Keratinocyte (primary cell): ENCODE results near the gene CRTAP. TPM values are rescaled to one million over a fixed set of nuclear protein-coding genes. Genes with fewer than 3 reads are reported as not detected.

Source experiments
- DNase-seq: peaks from one replicate; pipeline ENCODE4 v3.0.0-alpha.2; 2011; ENCODE audit warnings: low read depth, missing footprints, low spot score
- FAIRE-seq: peaks from 2 replicates; lab custom pipeline; 2011; peaks lifted over from hg19 to GRCh38; lab: Jason Lieb, UNC
- H2AFZ ChIP-seq: 2 replicates; pipeline ENCODE4 v1.6.0; 2012; ENCODE audit warnings: low read length, control low read depth, inconsistent platforms; ENCODE audit not compliant: control insufficient read depth
- H3K27ac ChIP-seq: 2 replicates; pipeline ENCODE4 v1.5.1; 2011; ENCODE audit warnings: low read length; ENCODE audit not compliant: control insufficient read depth, insufficient read depth
- H3K27me3 ChIP-seq: 3 replicates; pipeline ENCODE4 v1.6.0; 2011; ENCODE audit warnings: low read length; ENCODE audit not compliant: control insufficient read depth, insufficient read depth; ENCODE audit errors: extremely low read depth
- H3K36me3 ChIP-seq, 2 experiments: 2 replicates in 1 of 2; 3 replicates in 1 of 2; pipeline ENCODE4 v1.5.1; 2011; ENCODE audit warnings: low read length in 2 of 2, mild to moderate bottlenecking in 1 of 2; ENCODE audit not compliant: control insufficient read depth in 2 of 2, insufficient read depth in 2 of 2; ENCODE audit errors: extremely low read depth in 1 of 2
- H3K4me1 ChIP-seq: 3 replicates; pipeline ENCODE4 v1.5.1; 2011; ENCODE audit warnings: low read length; ENCODE audit not compliant: control insufficient read depth, insufficient read depth; ENCODE audit errors: extremely low read depth
- H3K4me2 ChIP-seq: 3 replicates; pipeline ENCODE4 v1.6.0; 2011; ENCODE audit warnings: low read depth, low read length; ENCODE audit not compliant: control insufficient read depth, insufficient read depth; ENCODE audit errors: extremely low read depth
- H3K4me3 ChIP-seq, 3 experiments: fragments of 200-600 bp in 1 of 3; sonication (generic) in 1 of 3; 2 replicates in 2 of 3; 3 replicates in 1 of 3; pipeline ENCODE4 v1.5.1; 2011 to 2016; ENCODE audit warnings: low read length in 3 of 3, mild to moderate bottlenecking in 3 of 3, control low read depth in 2 of 3, inconsistent platforms in 1 of 3, low read depth in 1 of 3, mixed read lengths in 1 of 3, mixed run types in 1 of 3, moderate library complexity in 1 of 3; ENCODE audit not compliant: control insufficient read depth in 2 of 3, insufficient read depth in 2 of 3; ENCODE audit errors: extremely low read depth in 1 of 3
- H3K79me2 ChIP-seq: 2 replicates; pipeline ENCODE4 v1.6.0; 2012; ENCODE audit warnings: low read length; ENCODE audit not compliant: control insufficient read depth, insufficient read depth
- H3K9ac ChIP-seq: 3 replicates; pipeline ENCODE4 v1.6.0; 2011; ENCODE audit warnings: low read length; ENCODE audit not compliant: control insufficient read depth, insufficient read depth; ENCODE audit errors: extremely low read depth
- H3K9me1 ChIP-seq: 3 replicates; pipeline ENCODE4 v1.6.0; 2011; ENCODE audit warnings: low read length; ENCODE audit not compliant: control insufficient read depth, insufficient read depth; ENCODE audit errors: extremely low read depth
- H3K9me3 ChIP-seq: 2 replicates; pipeline ENCODE4 v1.5.1; 2012; ENCODE audit warnings: low read depth, low read length; ENCODE audit not compliant: control insufficient read depth
- H4K20me1 ChIP-seq: 3 replicates; pipeline ENCODE4 v1.6.0; 2011; ENCODE audit warnings: low read length; ENCODE audit not compliant: control insufficient read depth, insufficient read depth; ENCODE audit errors: extremely low read depth
- CTCF ChIP-seq, 3 experiments: IDR thresholded peaks in 1 of 3; conservative IDR thresholded peaks in 1 of 3; optimal IDR thresholded peaks in 1 of 3; 2 replicates in 2 of 3; 3 replicates in 1 of 3; pipeline versions ENCODE3 to v1.5.1; 2011; ENCODE audit warnings: low read length in 3 of 3, mild to moderate bottlenecking in 3 of 3, moderate library complexity in 2 of 3, control low read depth in 1 of 3, inconsistent platforms in 1 of 3; ENCODE audit not compliant: insufficient read depth in 2 of 3; ENCODE audit errors: extremely low read depth in 1 of 3
- EZH2 ChIP-seq: IDR thresholded peaks from one replicate; pipeline ENCODE4 v1.6.1; 2012; ENCODE audit warnings: inconsistent platforms, mild to moderate bottlenecking, low read length, moderate library complexity
- dilution Hi-C: fragments of 300-500 bp; cut with MboI; formaldehyde crosslinking; loops from one replicate; pipeline ENCODE4 v1.7.0; 2020; ENCODE audit warnings: low sequenced_read_pairs; ENCODE audit not compliant: extremely low pct_ligation_motif_present
- polyA minus RNA-seq, 3 experiments: library from RNA; depleted of rRNA, polyadenylated mRNA; stranded (reverse); fragments of >200 nt; gene quantifications; 1 replicate in 1 of 3; 2 replicates in 1 of 3; 3 replicates in 1 of 3; pipeline ENCODE4 v1.2.3, GENCODE V29; 2011
- polyA plus RNA-seq, 5 experiments: library from polyadenylated mRNA; depleted of rRNA in 3 of 5; stranded (reverse) in 3 of 5; stranded (forward) in 1 of 5; unstranded in 1 of 5; fragments of >200 nt; gene quantifications; 1 replicate in 1 of 5; 2 replicates in 3 of 5; 3 replicates in 1 of 5; pipeline versions ENCODE4 v1.2.1 to v1.2.3, GENCODE V29; 2011 to 2012; ENCODE audit warnings: missing spikeins in 2 of 5, low read depth in 1 of 5, low replicate concordance in 1 of 5

CRTAP gene
- polyA plus RNA-seq = 121 to 170 TPM (median 152 TPM) in 3 replicates
- 121 TPM for polyA plus RNA-seq (2011; ENCODE audit: low read depth)
- polyA plus RNA-seq (2011; cell fraction: cytosol; rRNA removed) = 145 and 151 TPM in 2 replicates
- polyA plus RNA-seq (2011; cell fraction: nucleus; rRNA removed) = 77.6 and 82.7 TPM in 2 replicates
- 126 and 143 TPM in 2 replicates for polyA plus RNA-seq (2012; ENCODE audit: low replicate concordance)
- polyA minus RNA-seq = 68.8 to 134 TPM (median 81.7 TPM) in 3 replicates
- polyA minus RNA-seq (2011; cell fraction: cytosol; rRNA and poly(A)+ RNA removed) = 97.3 TPM
- polyA minus RNA-seq (2011; cell fraction: nucleus; rRNA and poly(A)+ RNA removed) = 30.7 and 56.9 TPM in 2 replicates

GRCh38 chr3:33113772-33114621, at the start of gene CRTAP:
CRTAP (plus strand) TSS chr3:33114014; CDS start chr3:33114078, 64 bp downstream.
- Histone ChIP-seq H3K4me3 (peak within 1 kb of the TSS; percentile 53 to 91 (median 84)), H3K9me3 (no peaks in the 10 kb centered on the region), H2AFZ (peak within 1 kb of the TSS; percentile 96), H3K4me1 (peaks cover 18% of the 10 kb centered on the region), H3K79me2 (peaks cover 33% of the 10 kb centered on the region), H3K4me2 (peak within 1 kb of the TSS; percentile 96), H4K20me1 (no peaks in the 10 kb centered on the region), H3K27me3 (no peaks in the 10 kb centered on the region), H3K9me1 (no peaks in the 10 kb centered on the region), H3K36me3 (peaks cover 0 to 4% of the 10 kb centered on the region in 2 experiments), H3K27ac (peak within 1 kb of the TSS; percentile 97), H3K9ac (peak within 1 kb of the TSS; percentile 91)
- DNase-seq (peak; percentile 88), FAIRE-seq (no peak)
- dilution Hi-C loops = no loop called here
- no peak for TF ChIP-seq CTCF (optimal IDR thresholded peaks at IDR 0.05 in 1 of 3, IDR thresholded peaks at IDR 0.05 in 1 of 3, conservative IDR thresholded peaks at IDR 0.05 in 1 of 3; ENCODE audit: extremely low read depth in 1 of 3, insufficient read depth in 2 of 3, low read length in 3 of 3)
- TF ChIP-seq EZH2 = no peak

- Histone ChIP-seq H3K9ac (no peak overlapping the region), H3K9me3 (no peaks in the 10 kb centered on the region), H3K27ac (no peak overlapping the region), H3K4me2 (no peak overlapping the region), H3K4me3 (no peak overlapping the region), H3K4me1 (no peaks in the 10 kb centered on the region), H3K27me3 (no peaks in the 10 kb centered on the region), H3K36me3 (peaks cover 3 to 14% of the 10 kb centered on the region in 2 experiments), H3K9me1 (no peaks in the 10 kb centered on the region), H4K20me1 (no peaks in the 10 kb centered on the region), H2AFZ (no peak overlapping the region), H3K79me2 (no peaks in the 10 kb centered on the region)
- DNase-seq (no peak), FAIRE-seq (no peak)
- TF ChIP-seq CTCF (optimal IDR thresholded peaks at IDR 0.05 in 1 of 3, IDR thresholded peaks at IDR 0.05 in 1 of 3, conservative IDR thresholded peaks at IDR 0.05 in 1 of 3; ENCODE audit: extremely low read depth in 1 of 3, insufficient read depth in 2 of 3, low read length in 3 of 3) = peak; percentile 12 to 44 (median 23)
- TF ChIP-seq EZH2 = no peak
- dilution Hi-C loops = no loop called here
Observed at GRCh38 chr3:33064929-33065328, 48.9 kb upstream of the CRTAP start.
